Epithelial cell of proximal tubule (primary cell): ENCODE measurements around the gene YOD1. TPM values are rescaled to one million over a fixed set of nuclear protein-coding genes. Genes with fewer than 3 reads are reported as not detected.
"Not testable (repeated sequence)": the region's sequence is repeated elsewhere in the genome, so short reads cannot be mapped to it uniquely, and the experiment has no call there.

Experiments used
- DNase-seq: peaks from one replicate; pipeline ENCODE4 v3.0.0-alpha.2; 2011; ENCODE audit warnings: low read depth
- H3K4me3 ChIP-seq: 2 replicates; pipeline ENCODE4 v1.5.1; 2011; ENCODE audit warnings: low read depth, mild to moderate bottlenecking, low read length
- total RNA-seq: library from RNA; depleted of rRNA; stranded (reverse); fragments of >200 nt; gene quantifications from 2 replicates; pipeline ENCODE4 v1.2.3, GENCODE V29; 2015
- TF ChIP-seq, protein P1 (sequence below): conservative IDR thresholded peaks from 2 replicates; pipeline ENCODE4 v1.5.1; 2012; ENCODE audit warnings: low read depth, mild to moderate bottlenecking, low read length

The YOD1 gene
- total RNA-seq, 1 donor from 2014 or later, result 6.7 TPM

- TF ChIP-seq, protein P1, sequence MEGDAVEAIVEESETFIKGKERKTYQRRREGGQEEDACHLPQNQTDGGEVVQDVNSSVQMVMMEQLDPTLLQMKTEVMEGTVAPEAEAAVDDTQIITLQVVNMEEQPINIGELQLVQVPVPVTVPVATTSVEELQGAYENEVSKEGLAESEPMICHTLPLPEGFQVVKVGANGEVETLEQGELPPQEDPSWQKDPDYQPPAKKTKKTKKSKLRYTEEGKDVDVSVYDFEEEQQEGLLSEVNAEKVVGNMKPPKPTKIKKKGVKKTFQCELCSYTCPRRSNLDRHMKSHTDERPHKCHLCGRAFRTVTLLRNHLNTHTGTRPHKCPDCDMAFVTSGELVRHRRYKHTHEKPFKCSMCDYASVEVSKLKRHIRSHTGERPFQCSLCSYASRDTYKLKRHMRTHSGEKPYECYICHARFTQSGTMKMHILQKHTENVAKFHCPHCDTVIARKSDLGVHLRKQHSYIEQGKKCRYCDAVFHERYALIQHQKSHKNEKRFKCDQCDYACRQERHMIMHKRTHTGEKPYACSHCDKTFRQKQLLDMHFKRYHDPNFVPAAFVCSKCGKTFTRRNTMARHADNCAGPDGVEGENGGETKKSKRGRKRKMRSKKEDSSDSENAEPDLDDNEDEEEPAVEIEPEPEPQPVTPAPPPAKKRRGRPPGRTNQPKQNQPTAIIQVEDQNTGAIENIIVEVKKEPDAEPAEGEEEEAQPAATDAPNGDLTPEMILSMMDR, result no peak
- H3K4me3 ChIP-seq, result peak overlapping the region; percentile 96
These were observed 1.5 kb downstream of the YOD1 start for GRCh38 chr1:207049514-207049913.

DNA sequence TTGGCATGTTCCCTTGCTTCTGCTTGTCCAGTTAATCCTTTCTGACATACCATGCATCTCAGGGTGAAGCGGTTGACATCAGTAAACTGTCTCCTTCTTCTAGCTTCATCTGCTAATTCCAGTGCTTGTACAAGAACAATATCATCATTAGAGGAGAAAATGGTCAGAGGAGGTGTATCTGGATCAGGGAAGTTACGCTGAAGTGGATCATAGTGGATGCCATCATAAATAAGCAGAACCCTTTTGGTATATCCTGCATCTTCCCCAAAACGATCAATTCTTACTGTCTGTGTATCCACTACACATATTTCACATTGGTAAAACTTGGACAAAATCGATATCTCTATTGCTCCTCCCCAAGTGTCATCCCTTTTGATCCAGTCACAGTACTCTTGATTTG lies 2.0 kb downstream of the YOD1 start:
- TF ChIP-seq, protein P1, result no peak
- peak overlapping the region; percentile 96 for H3K4me3 ChIP-seq
- no peak for DNase-seq

More at GRCh38 chr1:207049514-207049913, 1.5 kb downstream of the YOD1 start:
- no peak for DNase-seq

DNA sequence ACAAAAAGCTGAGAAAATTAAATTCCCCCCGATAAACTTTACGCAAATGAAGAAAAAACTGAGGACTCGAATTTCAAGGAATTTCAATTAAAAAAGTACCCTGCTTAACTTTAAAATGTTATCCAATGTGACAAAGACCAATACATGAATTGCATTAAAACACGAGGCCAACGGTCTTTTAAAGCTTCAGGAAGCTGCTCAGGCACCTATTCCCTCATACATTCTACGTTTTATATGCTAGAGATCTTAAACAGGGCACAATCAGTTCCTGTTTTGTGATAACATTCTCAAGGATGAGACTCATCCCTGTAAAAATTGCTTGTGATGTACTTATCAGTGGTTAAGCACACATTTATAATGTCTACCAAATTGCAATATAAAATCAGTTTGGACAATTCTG lies 3.0 kb downstream of the YOD1 start:
- no peak for DNase-seq
- TF ChIP-seq, protein P1, result no peak
- H3K4me3 ChIP-seq, result no peak overlapping the region

DNA sequence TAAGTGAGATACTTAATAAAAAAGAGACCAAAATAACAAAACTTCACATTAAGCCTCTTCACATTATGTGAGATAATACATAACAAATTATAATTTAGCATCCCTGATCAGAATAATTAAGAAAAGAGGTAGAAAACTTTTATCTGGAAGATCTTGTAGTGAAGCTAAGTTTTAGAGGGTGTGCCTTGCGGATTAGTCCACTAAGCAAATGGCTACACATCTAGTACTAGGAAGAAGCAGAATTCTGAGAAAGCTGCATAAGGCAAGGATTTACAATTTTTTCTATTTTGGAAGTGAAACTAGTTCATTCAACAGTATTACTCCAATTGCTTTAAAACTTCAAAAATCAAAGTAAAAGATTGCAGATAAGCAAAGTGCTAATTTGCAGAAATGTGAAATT lies 3.5 kb downstream of the YOD1 start:
- TF ChIP-seq, protein P1, result no peak
- H3K4me3 ChIP-seq, result no peak overlapping the region
- no peak for DNase-seq

- no peak for DNase-seq
- no peak overlapping the region for H3K4me3 ChIP-seq
- TF ChIP-seq, protein P1, result no peak
These were observed 5.6 kb downstream of the YOD1 start for GRCh38 chr1:207045453-207045852.

GRCh38 chr1:207041397-207041796 lies 9.6 kb downstream of the YOD1 start:
- H3K4me3 ChIP-seq, DNase-seq: not testable (repeated sequence)

GRCh38 chr1:207040181-207040533 lies 10.9 kb downstream of the YOD1 start:
- TF ChIP-seq, protein P1, result no peak
- no peak for DNase-seq
- H3K4me3 ChIP-seq, result no peak overlapping the region
